Urinary bladder (tissue), 4 donors: ENCODE data around the gene ANOS1. TPM values are rescaled to one million over a fixed set of nuclear protein-coding genes. Genes with fewer than 3 reads are reported as not detected.
"Not testable (repeated sequence)": the region's sequence is repeated elsewhere in the genome, so short reads cannot be mapped to it uniquely, and the experiment has no call there.

Experiments used
- DNase-seq: peaks from one replicate; pipeline ENCODE4 v3.0.0-alpha.2; 2015; ENCODE audit errors: extremely low spot score
- H3K27ac ChIP-seq: one replicate; pipeline ENCODE4 v1.5.1; 2013; ENCODE audit warnings: low read depth, mild to moderate bottlenecking, moderate library complexity
- H3K36me3 ChIP-seq: one replicate; pipeline ENCODE4 v1.6.1; 2013; ENCODE audit warnings: mild to moderate bottlenecking, moderate library complexity; ENCODE audit not compliant: insufficient read depth
- H3K4me1 ChIP-seq: one replicate; pipeline ENCODE4 v1.6.1; 2013; ENCODE audit warnings: mild to moderate bottlenecking, moderate library complexity; ENCODE audit not compliant: insufficient read depth
- H3K4me3 ChIP-seq: one replicate; pipeline ENCODE4 v1.5.1; 2013; ENCODE audit warnings: low read depth, low read length
- WGBS: extraction: QIAGEN DNeasy Blood & Tissue Kit; methylation state at CpG from one replicate; pipeline ENCODE4 v1.1.7; 2013; 5-methylcytosine and 5-hydroxymethylcytosine counted together
- polyA plus RNA-seq: library from polyadenylated mRNA; stranded (reverse); fragments of 200-250 nt; gene quantifications from one replicate; pipeline ENCODE4 v1.2.3, GENCODE V29; 2013
- total RNA-seq: library from RNA; depleted of rRNA; stranded (reverse); fragments of >200 nt; gene quantifications from one replicate; pipeline ENCODE4 v1.2.3, GENCODE V29; 2014
- donor health status: healthy with polysubstance abuse.
- donor health status: healthy.

Gene ANOS1
- total and polyA plus RNA-seq, 2 donors = 0.53 to 20.2 TPM

- no peaks in the 10 kb centered on the region for H3K36me3 ChIP-seq
- no peak for DNase-seq
- no peaks in the 10 kb centered on the region for H3K4me1 ChIP-seq
- H3K27ac ChIP-seq = no peak overlapping the region
- 38% methylated on average over 6 of the region's 6 CpGs for WGBS
- H3K4me3 ChIP-seq = no peak overlapping the region
Measured at GRCh38 chrX:8504451-8504850, 227.5 kb downstream of the ANOS1 start.

GRCh38 chrX:8502101-8502500 lies 229.8 kb downstream of the ANOS1 start:
- DNase-seq, H3K27ac ChIP-seq, H3K36me3 ChIP-seq, H3K4me1 ChIP-seq, H3K4me3 ChIP-seq: not testable (repeated sequence)
- 98% methylated on average over 21 of the region's 21 CpGs for WGBS

GRCh38 chrX:8500203-8500602 lies 231.7 kb downstream of the ANOS1 start:
- no peak for DNase-seq
- H3K36me3 ChIP-seq = no peaks in the 10 kb centered on the region
- 94% methylated on average over 4 of the region's 4 CpGs for WGBS
- no peaks in the 10 kb centered on the region for H3K4me1 ChIP-seq
- H3K27ac ChIP-seq = no peak overlapping the region
- H3K4me3 ChIP-seq = no peak overlapping the region

- not testable (repeated sequence) for H3K4me1 ChIP-seq, H3K27ac ChIP-seq, H3K4me3 ChIP-seq, DNase-seq, H3K36me3 ChIP-seq
- 80% methylated on average over 4 of the region's 4 CpGs for WGBS
Measured at GRCh38 chrX:8495036-8495435, 236.9 kb downstream of the ANOS1 start.

- Histone ChIP-seq H3K4me1 (no peaks in the 10 kb centered on the region), H3K4me3 (no peak overlapping the region), H3K27ac (no peak overlapping the region), H3K36me3 (no peaks in the 10 kb centered on the region)
- DNase-seq = no peak
- 74% methylated on average over 8 of the region's 8 CpGs for WGBS
Measured at GRCh38 chrX:8484360-8484949, 247.5 kb downstream of the ANOS1 start.

Other genes with a start within 250 kb of the ANOS1 start
- gene FAM9A, start 69.2 kb upstream of the ANOS1 start, total RNA-seq = not detected
- not detected for gene FAM9A, start 69.2 kb upstream of the ANOS1 start, polyA plus RNA-seq